ENCODE data around the gene TCTN2. TPM values are rescaled to one million over a fixed set of nuclear protein-coding genes. Genes with fewer than 3 reads are reported as not detected.

TCTN2 gene
- total RNA-seq, 2 experiments from 2014 or later: 4.7 to 7.8 TPM

DNA sequence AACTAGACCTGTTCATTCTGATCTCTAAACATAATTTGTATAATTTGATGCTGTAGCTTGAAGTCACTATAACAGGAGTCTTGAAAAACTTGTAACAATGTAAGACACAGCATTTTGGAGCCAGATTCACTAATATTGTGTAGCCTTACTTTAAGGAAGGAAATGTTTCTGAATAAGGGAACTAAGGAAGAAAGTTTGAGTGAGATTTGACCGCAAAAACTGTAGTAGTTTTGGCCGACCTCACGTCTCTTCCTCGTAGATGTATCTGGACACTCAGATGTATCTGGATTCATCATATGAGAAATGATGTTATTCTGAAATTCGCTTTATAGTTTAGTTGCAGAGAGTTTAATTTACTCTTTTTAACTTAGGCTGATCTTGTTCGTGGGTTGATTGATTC lies 77.2 kb downstream of the TCTN2 start:
- Histone ChIP-seq H3K27ac (ENCODE audit: low read depth, low read length, poor library complexity, severe bottlenecking) (no peak overlapping the region), H4K20me1 (ENCODE audit: insufficient read depth, low read length) (no peaks in the 10 kb centered on the region), H3K9me3 (ENCODE audit: low read length) (no peaks in the 10 kb centered on the region), H3K4me2 (ENCODE audit: low read length) (no peak overlapping the region), H2AFZ (ENCODE audit: low read length) (no peak overlapping the region), H3K4me1 (ENCODE audit: insufficient read depth, low read length, poor library complexity, severe bottlenecking) (no peaks in the 10 kb centered on the region), H3K79me2 (ENCODE audit: insufficient read depth, low read depth, low read length) (no peaks in the 10 kb centered on the region), H3K4me3 (ENCODE audit: low read depth, low read length, poor library complexity, severe bottlenecking) (no peak overlapping the region), H3K36me3 (ENCODE audit: insufficient read depth, low read length) (peaks cover 91% of the 10 kb centered on the region), H3K9me2 (ENCODE audit: insufficient read depth, low read length) (no peaks in the 10 kb centered on the region)
- BruUV-seq (replicated peaks): no TSS peak
- DNase-seq (ENCODE audit: low spot score): no peak
- intact Hi-C loops (cut with micrococcal nuclease; ENCODE audit: unreplicated experiment): no loop called here
- ChIA-PET POLR2A (no interaction called here), CTCF (ENCODE audit: unreplicated experiment) (no interaction called here)
- no peak for TF ChIP-seq EZH2phosphoT487 (IDR thresholded peaks at IDR 0.05; ENCODE audit: borderline replicate concordance, low read depth, low read length)
- TF ChIP-seq, protein P1, sequence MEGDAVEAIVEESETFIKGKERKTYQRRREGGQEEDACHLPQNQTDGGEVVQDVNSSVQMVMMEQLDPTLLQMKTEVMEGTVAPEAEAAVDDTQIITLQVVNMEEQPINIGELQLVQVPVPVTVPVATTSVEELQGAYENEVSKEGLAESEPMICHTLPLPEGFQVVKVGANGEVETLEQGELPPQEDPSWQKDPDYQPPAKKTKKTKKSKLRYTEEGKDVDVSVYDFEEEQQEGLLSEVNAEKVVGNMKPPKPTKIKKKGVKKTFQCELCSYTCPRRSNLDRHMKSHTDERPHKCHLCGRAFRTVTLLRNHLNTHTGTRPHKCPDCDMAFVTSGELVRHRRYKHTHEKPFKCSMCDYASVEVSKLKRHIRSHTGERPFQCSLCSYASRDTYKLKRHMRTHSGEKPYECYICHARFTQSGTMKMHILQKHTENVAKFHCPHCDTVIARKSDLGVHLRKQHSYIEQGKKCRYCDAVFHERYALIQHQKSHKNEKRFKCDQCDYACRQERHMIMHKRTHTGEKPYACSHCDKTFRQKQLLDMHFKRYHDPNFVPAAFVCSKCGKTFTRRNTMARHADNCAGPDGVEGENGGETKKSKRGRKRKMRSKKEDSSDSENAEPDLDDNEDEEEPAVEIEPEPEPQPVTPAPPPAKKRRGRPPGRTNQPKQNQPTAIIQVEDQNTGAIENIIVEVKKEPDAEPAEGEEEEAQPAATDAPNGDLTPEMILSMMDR (conservative IDR thresholded peaks at IDR 0.05; ENCODE audit: low read length): no peak

DNA sequence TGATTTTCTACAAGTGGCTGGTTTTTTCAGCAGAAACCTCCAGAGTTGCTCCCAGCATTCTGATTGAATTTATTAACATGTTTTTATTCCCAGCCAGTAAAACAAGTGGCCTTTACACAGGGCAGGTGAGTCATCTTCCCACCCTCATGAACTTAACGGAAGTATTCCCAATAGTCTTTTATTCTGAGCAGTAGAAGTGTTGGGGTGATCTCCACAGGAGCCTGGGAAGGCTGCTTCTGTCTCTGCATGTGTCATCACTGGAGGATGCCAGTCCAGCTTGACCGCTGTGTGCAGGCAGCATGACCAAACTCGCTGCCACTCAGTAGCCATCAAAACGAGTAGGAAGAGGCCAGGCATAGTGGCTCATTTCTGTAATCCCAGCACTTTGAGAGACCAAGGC lies 77.7 kb downstream of the TCTN2 start:
- no peaks in the 10 kb centered on the region for H3K9me2 ChIP-seq (ENCODE audit: insufficient read depth, low read length)
- intact Hi-C loops (cut with micrococcal nuclease; ENCODE audit: unreplicated experiment): no loop called here
- H3K4me2 ChIP-seq (ENCODE audit: low read length): no peak overlapping the region
- no peak overlapping the region for H3K27ac ChIP-seq (ENCODE audit: low read depth, low read length, poor library complexity, severe bottlenecking)
- no peaks in the 10 kb centered on the region for H3K4me1 ChIP-seq (ENCODE audit: insufficient read depth, low read length, poor library complexity, severe bottlenecking)
- no TSS peak for BruUV-seq (replicated peaks)
- DNase-seq (ENCODE audit: low spot score): no peak
- no peaks in the 10 kb centered on the region for H3K9me3 ChIP-seq (ENCODE audit: low read length)
- ChIA-PET POLR2A (no interaction called here), CTCF (ENCODE audit: unreplicated experiment) (no interaction called here)
- TF ChIP-seq, protein P1 (conservative IDR thresholded peaks at IDR 0.05; ENCODE audit: low read length): no peak
- no peak overlapping the region for H3K4me3 ChIP-seq (ENCODE audit: low read depth, low read length, poor library complexity, severe bottlenecking)
- no peak overlapping the region for H2AFZ ChIP-seq (ENCODE audit: low read length)
- H3K36me3 ChIP-seq (ENCODE audit: insufficient read depth, low read length): peaks cover 93% of the 10 kb centered on the region
- H3K79me2 ChIP-seq (ENCODE audit: insufficient read depth, low read depth, low read length): no peaks in the 10 kb centered on the region
- H4K20me1 ChIP-seq (ENCODE audit: insufficient read depth, low read length): no peaks in the 10 kb centered on the region

DNA sequence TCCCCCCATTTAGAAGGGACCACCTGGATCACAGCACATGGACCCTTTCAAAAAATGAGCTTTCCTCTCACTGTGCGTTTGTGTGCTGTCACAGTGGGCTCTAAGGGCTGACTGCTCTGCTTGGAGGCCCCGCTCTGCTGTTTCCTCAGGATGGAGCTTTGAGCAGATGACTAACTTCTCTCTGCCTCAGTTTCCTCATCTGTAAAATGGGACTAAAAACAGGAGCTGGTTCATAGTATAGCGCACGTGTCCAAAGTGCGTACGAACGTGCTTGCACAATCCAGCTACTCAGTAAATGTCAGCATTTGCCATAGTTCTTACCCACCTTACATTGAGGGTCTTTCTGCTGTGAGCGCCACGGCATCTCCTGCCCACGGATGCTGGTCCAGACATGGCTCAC lies 78.4 kb downstream of the TCTN2 start:
- TF ChIP-seq, protein P1 (conservative IDR thresholded peaks at IDR 0.05; ENCODE audit: low read length): no peak
- no peak for TF ChIP-seq EZH2phosphoT487 (IDR thresholded peaks at IDR 0.05; ENCODE audit: borderline replicate concordance, low read depth, low read length)
- Histone ChIP-seq H3K9me3 (ENCODE audit: low read length) (no peaks in the 10 kb centered on the region), H3K4me2 (ENCODE audit: low read length) (no peak overlapping the region), H3K4me3 (ENCODE audit: low read depth, low read length, poor library complexity, severe bottlenecking) (no peak overlapping the region), H3K9me2 (ENCODE audit: insufficient read depth, low read length) (no peaks in the 10 kb centered on the region), H3K27ac (ENCODE audit: low read depth, low read length, poor library complexity, severe bottlenecking) (no peak overlapping the region), H3K79me2 (ENCODE audit: insufficient read depth, low read depth, low read length) (no peaks in the 10 kb centered on the region), H3K4me1 (ENCODE audit: insufficient read depth, low read length, poor library complexity, severe bottlenecking) (no peaks in the 10 kb centered on the region), H4K20me1 (ENCODE audit: insufficient read depth, low read length) (no peaks in the 10 kb centered on the region), H2AFZ (ENCODE audit: low read length) (no peak overlapping the region), H3K36me3 (ENCODE audit: insufficient read depth, low read length) (peaks cover 93% of the 10 kb centered on the region)
- intact Hi-C loops (cut with micrococcal nuclease; ENCODE audit: unreplicated experiment): no loop called here
- DNase-seq (ENCODE audit: low spot score): no peak
- POLR2A ChIA-PET: no interaction called here
- CTCF ChIA-PET (ENCODE audit: unreplicated experiment): no interaction called here
- no TSS peak for BruUV-seq (replicated peaks)
